Kidney (tissue), 14 donors: ENCODE data around the gene STAT6. TPM values are rescaled to one million over a fixed set of nuclear protein-coding genes. Genes with fewer than 3 reads are reported as not detected.

Experiments
- DNase-seq, 5 donors: peaks; one replicate each; pipeline ENCODE4 v3.0.0-alpha.2; 2013 to 2020
- FAIRE-seq: peaks from 2 replicates; lab custom pipeline; 2012; peaks lifted over from hg19 to GRCh38; lab: Jason Lieb, UNC
- H3K27ac ChIP-seq, 2 donors: one replicate each; pipeline ENCODE4 v1.7.0; 2013; ENCODE audit warnings: low read depth in 2 of 2, low read length in 2 of 2, inconsistent platforms in 1 of 2
- H3K27me3 ChIP-seq: one replicate; pipeline ENCODE4 v1.7.1; 2013; ENCODE audit warnings: low read length, inconsistent platforms; ENCODE audit not compliant: control insufficient read depth, insufficient read depth
- H3K36me3 ChIP-seq, 3 donors: one replicate each; pipeline versions ENCODE4 v1.7.0 to v1.7.1; 2013; ENCODE audit warnings: low read length in 3 of 3, control low read depth in 1 of 3, inconsistent platforms in 1 of 3; ENCODE audit not compliant: insufficient read depth in 3 of 3, control insufficient read depth in 2 of 3
- H3K4me1 ChIP-seq, 3 donors: one replicate each; pipeline versions ENCODE4 v1.7.0 to v1.7.1; 2013; ENCODE audit warnings: low read length in 3 of 3, inconsistent platforms in 1 of 3, low read depth in 1 of 3; ENCODE audit not compliant: control insufficient read depth in 2 of 3, insufficient read depth in 2 of 3
- H3K4me3 ChIP-seq, 3 donors: one replicate each; pipeline versions ENCODE4 v1.7.0 to v1.8.1; 2013; ENCODE audit warnings: low read length in 3 of 3, control low read depth in 1 of 3, inconsistent platforms in 1 of 3
- H3K9ac ChIP-seq, 3 donors: one replicate each; pipeline versions ENCODE4 v1.7.0 to v1.7.1; 2013; ENCODE audit warnings: low read length in 3 of 3, control low read depth in 1 of 3, inconsistent platforms in 1 of 3
- H3K9me3 ChIP-seq, 3 donors: one replicate each; pipeline versions ENCODE4 v1.7.0 to v1.7.1; 2013; ENCODE audit warnings: low read length in 3 of 3, control low read depth in 1 of 3, inconsistent platforms in 1 of 3; ENCODE audit not compliant: control insufficient read depth in 2 of 3, insufficient read depth in 1 of 3
- intact Hi-C: fragments of 100-400 bp; cut with DNase I; formaldehyde crosslinking; loops from one replicate; pipeline ENCODE4 v1.11.1; 2022
- polyA plus RNA-seq: library from polyadenylated mRNA; stranded (reverse); fragments of 350-450 nt; fragmentation: Illumina TruSeq; extraction: RNeasy Lipid Tissue Mini Kit (QIAGEN cat#74804); gene quantifications from one replicate; pipeline ENCODE4 v1.2.3, GENCODE V29; 2014; ENCODE audit warnings: low read depth, low replicate concordance; ENCODE audit not compliant: insufficient read depth
- total RNA-seq: library from RNA; stranded (reverse); fragmentation: NEBNext Ultra II Directional; extraction: Animal tissue kit (Norgen Biotek cat#: 25700); gene quantifications from one replicate; pipeline ENCODE4 v1.2.1, GENCODE V29; 2021
- TF ChIP-seq, protein P1 (sequence below): IDR thresholded peaks from 3 replicates; pipeline ENCODE4 v1.5.1; 2012; ENCODE audit warnings: mild to moderate bottlenecking, moderate library complexity, borderline replicate concordance; ENCODE audit not compliant: insufficient read depth; ENCODE audit errors: extremely low read depth
- donor health status: control.
- donor health status: control.
- donor health status: control.
- donor health status: control.
- donor health status: control.
- donor health status: DM: yes; HTN: yes; CAD: no.
- donor health status: Normal renal cell carcinoma (clear cell type).

STAT6 gene
- total and polyA plus RNA-seq, 2 donors from 2014 or later, result 74.8 to 232 TPM

- intact Hi-C loops, result no loop called here
- FAIRE-seq (no peak), DNase-seq (no peak)
- H3K9ac ChIP-seq, result no peak overlapping the region
- peaks cover 0 to 6% (median 0%) of the 10 kb centered on the region in 3 donors for H3K4me1 ChIP-seq
- H3K4me3 ChIP-seq, result no peak overlapping the region
- H3K27ac ChIP-seq, result no peak overlapping the region
- no peaks in the 10 kb centered on the region for H3K9me3 ChIP-seq
- TF ChIP-seq, protein P1, sequence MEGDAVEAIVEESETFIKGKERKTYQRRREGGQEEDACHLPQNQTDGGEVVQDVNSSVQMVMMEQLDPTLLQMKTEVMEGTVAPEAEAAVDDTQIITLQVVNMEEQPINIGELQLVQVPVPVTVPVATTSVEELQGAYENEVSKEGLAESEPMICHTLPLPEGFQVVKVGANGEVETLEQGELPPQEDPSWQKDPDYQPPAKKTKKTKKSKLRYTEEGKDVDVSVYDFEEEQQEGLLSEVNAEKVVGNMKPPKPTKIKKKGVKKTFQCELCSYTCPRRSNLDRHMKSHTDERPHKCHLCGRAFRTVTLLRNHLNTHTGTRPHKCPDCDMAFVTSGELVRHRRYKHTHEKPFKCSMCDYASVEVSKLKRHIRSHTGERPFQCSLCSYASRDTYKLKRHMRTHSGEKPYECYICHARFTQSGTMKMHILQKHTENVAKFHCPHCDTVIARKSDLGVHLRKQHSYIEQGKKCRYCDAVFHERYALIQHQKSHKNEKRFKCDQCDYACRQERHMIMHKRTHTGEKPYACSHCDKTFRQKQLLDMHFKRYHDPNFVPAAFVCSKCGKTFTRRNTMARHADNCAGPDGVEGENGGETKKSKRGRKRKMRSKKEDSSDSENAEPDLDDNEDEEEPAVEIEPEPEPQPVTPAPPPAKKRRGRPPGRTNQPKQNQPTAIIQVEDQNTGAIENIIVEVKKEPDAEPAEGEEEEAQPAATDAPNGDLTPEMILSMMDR, result no peak
- no peaks in the 10 kb centered on the region for H3K36me3 ChIP-seq
- H3K27me3 ChIP-seq, result no peaks in the 10 kb centered on the region
These were observed 38.5 kb downstream of the STAT6 start for GRCh38 chr12:57072661-57073060.

DNA sequence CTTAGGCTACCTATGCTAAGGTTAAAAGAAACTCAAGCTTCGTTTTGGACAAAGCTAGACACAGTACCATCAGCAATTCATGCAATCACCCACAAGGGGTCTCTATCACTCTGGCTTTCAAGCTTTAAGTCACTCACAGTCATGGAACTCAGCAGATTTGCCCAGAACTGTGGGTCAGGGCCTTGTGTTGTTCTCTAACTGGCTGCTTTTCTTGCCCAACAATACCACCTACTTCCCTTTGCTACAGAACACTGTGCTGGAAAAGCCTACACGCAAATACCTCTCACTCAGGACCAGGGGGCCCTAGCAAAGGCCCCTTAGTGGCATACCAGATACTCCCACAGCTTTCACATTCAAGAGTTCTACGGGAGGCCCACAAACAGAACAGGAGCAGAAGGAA lies 41.6 kb downstream of the STAT6 start:
- H3K4me3 ChIP-seq, result no peak overlapping the region
- H3K27me3 ChIP-seq, result no peaks in the 10 kb centered on the region
- FAIRE-seq (peak; percentile 56), DNase-seq (peak in 4 of 5 donors; percentile 72 to 94 (median 80))
- H3K36me3 ChIP-seq, result peaks cover 0 to 2% (median 0%) of the 10 kb centered on the region in 3 donors
- H3K9me3 ChIP-seq, result no peaks in the 10 kb centered on the region
- peak overlapping the region in 2 of 3 donors; percentile 5 to 24 for H3K9ac ChIP-seq
- TF ChIP-seq, protein P1, result peak; percentile 93
- H3K27ac ChIP-seq, result peak overlapping the region; percentile 9 to 49
- intact Hi-C loops, result loop anchor here (5.0 kb wide), 1 partner anchor 43 kb away; the partner anchor contains the start of gene STAT6
- H3K4me1 ChIP-seq, result peaks cover 0 to 6% (median 0%) of the 10 kb centered on the region in 3 donors

DNA sequence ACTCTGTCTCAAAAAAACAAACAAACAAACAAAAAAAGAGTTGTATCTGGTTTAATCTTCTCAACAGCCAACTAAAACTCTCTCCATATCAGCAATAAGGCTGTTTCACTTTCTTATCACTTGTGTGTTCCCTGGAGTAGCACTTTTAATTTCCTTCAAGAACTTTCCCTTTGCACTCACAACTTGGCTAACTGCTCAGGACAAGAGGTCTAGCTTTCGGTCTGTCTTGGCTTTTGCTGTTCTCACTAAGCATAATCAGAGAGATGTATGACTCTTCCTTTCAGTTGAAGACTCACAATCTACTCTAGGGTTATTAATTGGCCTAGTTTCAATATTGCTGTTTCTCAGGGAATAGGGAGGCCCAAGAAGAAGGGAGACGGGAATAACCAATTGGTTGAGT lies 44.9 kb downstream of the STAT6 start:
- Histone ChIP-seq H3K36me3 (peaks cover 0 to 2% (median 0%) of the 10 kb centered on the region in 3 donors), H3K4me1 (peaks cover 0 to 6% (median 0%) of the 10 kb centered on the region in 3 donors), H3K9ac (no peak overlapping the region), H3K9me3 (no peaks in the 10 kb centered on the region), H3K4me3 (no peak overlapping the region), H3K27me3 (no peaks in the 10 kb centered on the region), H3K27ac (no peak overlapping the region)
- intact Hi-C loops, result loop anchor here (5.0 kb wide), 1 partner anchor 46 kb away; the partner anchor contains the start of gene STAT6
- TF ChIP-seq, protein P1, result no peak
- FAIRE-seq, result no peak
- DNase-seq, result no peak
